ENCODE results near the gene SMARCA4.

DNA sequence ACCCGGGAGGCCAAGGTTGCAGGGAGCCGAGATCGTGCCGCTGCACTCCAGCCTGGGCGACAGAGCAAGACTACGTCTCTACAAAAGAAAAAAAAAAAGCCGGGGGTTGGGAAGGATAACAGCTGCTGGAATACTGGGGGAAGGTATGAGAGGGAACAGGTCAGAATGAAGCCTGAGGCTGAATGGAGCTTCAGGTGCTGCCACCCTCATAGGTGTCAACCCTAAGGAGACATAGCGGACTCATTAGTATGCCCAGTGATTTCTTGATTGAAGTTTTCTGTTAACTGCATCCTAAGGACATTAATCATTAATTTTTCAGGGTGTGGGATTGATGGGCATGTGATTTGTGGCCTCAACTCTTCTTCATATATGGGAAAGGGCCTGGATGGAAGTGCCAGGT lies 6.0 kb downstream of the SMARCA4 start:
- no peak for TF ChIP-seq EP300 (IDR thresholded peaks at IDR 0.05)
- no peak for TF ChIP-seq POLR2A (IDR thresholded peaks at IDR 0.05)
